HG02588 (cell line): ENCODE results near the gene NALF2.

Experiments
- ATAC-seq: cut with Tn5 transposase; IDR thresholded peaks from one replicate; pipeline ENCODE4 v1.9.1; 2021; ENCODE audit warnings: mild to moderate bottlenecking, moderate library complexity; ENCODE audit not compliant: unreplicated experiment

The NALF2 gene

GRCh38 chrX:69503782-69504625 lies at the start of gene NALF2:
TSS of gene NALF2 (plus strand) at chrX:69504326. CDS start at chrX:69505283, 957 bp downstream.
- ATAC-seq: no peak

GRCh38 chrX:69457756-69458155 lies 46.4 kb upstream of the NALF2 start:
- ATAC-seq: no peak

GRCh38 chrX:69466546-69466945 lies 37.6 kb upstream of the NALF2 start:
- no peak for ATAC-seq

GRCh38 chrX:69469975-69470374 lies 34.2 kb upstream of the NALF2 start:
- no peak for ATAC-seq

GRCh38 chrX:69489625-69490024 lies 14.5 kb upstream of the NALF2 start:
- ATAC-seq: no peak

- no peak for ATAC-seq
These were observed 10.9 kb upstream of the NALF2 start for GRCh38 chrX:69493193-69493592.

GRCh38 chrX:69493766-69494165 lies 10.4 kb upstream of the NALF2 start:
- ATAC-seq: no peak

- ATAC-seq: no peak
These were observed 7.9 kb upstream of the NALF2 start for GRCh38 chrX:69496183-69496582.

GRCh38 chrX:69501429-69501828 lies 2.7 kb upstream of the NALF2 start:
- no peak for ATAC-seq

GRCh38 chrX:69503228-69503781 lies 821 bp upstream of the NALF2 start:
- ATAC-seq: no peak

- no peak for ATAC-seq
These were observed 793 bp downstream of the NALF2 start for GRCh38 chrX:69504626-69505612.

GRCh38 chrX:69505772-69506616 lies 1.9 kb downstream of the NALF2 start:
- ATAC-seq: no peak

- ATAC-seq: no peak
These were observed 2.7 kb downstream of the NALF2 start for GRCh38 chrX:69506617-69507499.

GRCh38 chrX:69507500-69507789 lies 3.3 kb downstream of the NALF2 start:
- ATAC-seq: no peak

- no peak for ATAC-seq
These were observed 4.5 kb downstream of the NALF2 start for GRCh38 chrX:69508610-69509009.

GRCh38 chrX:69510137-69510715 lies 6.1 kb downstream of the NALF2 start:
- ATAC-seq: no peak

GRCh38 chrX:69510914-69511513 lies 6.9 kb downstream of the NALF2 start:
- no peak for ATAC-seq

- no peak for ATAC-seq
These were observed 17.9 kb downstream of the NALF2 start for GRCh38 chrX:69522052-69522451.

- ATAC-seq: no peak
These were observed 19.2 kb downstream of the NALF2 start for GRCh38 chrX:69523314-69523713.
